Cardiac fibroblast (primary cell): ENCODE measurements around the gene PDXP.

Source experiments
- DNase-seq, 2 donors: peaks; one replicate each; pipeline versions ENCODE4 v3.0.0 to v3.0.0-alpha.2; 2010; ENCODE audit warnings: low read depth in 2 of 2
- H3K4me3 ChIP-seq, 2 donors: replicated peaks in 1 of 2; 1 replicate in 1 of 2; 2 replicates in 1 of 2; pipeline ENCODE4 v1.5.1; 2011; ENCODE audit warnings: low read depth in 2 of 2, low read length in 2 of 2, mild to moderate bottlenecking in 2 of 2, moderate library complexity in 1 of 2
- CTCF ChIP-seq: IDR thresholded peaks from one replicate; pipeline ENCODE4 v1.5.1; 2011; ENCODE audit warnings: low read depth, mild to moderate bottlenecking, low read length, inconsistent platforms

Gene PDXP

GRCh38 chr22:37681001-37681424, 22.5 kb downstream of the PDXP start:
- no peak for TF ChIP-seq CTCF
- no peak overlapping the region for H3K4me3 ChIP-seq
- peak; percentile 35 to 72 for DNase-seq

DNA sequence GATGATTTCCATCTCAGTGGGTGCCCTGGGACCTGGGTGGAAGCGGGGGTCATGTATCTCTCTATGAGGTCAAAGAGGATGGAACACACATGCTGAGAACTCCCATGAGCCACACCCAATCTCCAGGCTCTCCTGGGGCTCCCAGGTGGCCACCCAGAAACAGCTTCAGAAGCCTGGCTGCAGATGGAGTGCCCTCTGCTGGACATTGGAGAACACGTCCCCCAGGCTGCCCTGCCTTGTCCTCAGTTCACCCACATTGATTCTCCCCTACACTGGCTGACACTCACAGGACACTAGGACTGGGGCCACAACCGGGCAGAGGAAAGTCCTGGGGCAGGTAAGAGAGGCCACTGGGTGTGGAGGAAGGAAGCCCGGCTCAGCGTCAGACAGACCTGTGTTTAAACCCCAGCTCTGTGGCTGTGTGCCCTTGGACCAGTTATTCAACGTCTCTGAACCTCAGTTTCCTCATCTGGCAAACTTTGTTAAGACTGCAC, 23.1 kb downstream of the PDXP start:
- peak; percentile 98 for TF ChIP-seq CTCF
- peak; percentile 84 to 90 for DNase-seq
- H3K4me3 ChIP-seq, result no peak overlapping the region

DNA sequence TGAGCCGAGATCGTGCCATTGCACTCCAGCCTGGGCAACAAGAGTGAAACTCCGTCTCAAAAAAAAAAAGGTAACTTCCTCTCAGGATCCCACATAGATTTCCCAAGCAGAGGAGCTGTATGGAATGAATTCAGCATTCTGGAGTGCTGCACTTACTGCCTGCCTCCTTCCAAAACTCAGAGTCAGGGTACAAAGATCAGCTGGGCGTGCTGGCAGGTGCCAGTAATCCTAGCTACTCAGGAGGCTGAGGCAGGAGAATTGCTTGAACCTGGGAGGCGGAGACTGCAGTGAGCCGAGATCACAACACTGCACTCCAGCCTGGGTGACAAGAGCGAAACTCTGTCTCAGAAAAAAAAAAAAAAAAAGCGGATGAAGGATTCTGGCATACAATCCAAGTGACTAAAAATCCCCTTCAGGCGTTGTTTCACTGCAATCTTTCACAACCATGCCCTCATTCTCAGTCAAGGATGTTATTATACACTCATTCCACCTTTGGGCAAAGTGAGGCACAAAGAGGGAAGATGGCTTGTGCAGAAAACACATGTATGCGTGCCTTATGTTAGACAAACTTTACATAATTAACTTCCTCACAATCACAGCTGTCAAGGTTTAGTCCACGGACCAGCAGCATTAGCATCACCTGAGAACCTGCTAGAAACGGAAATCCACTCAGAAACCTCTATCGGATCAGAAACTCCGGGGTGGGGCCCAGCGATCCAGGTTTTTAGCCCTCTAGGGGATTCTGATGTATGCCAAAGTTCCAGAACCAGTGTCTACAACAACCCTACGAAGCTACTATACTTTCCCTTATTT, 26.5 kb downstream of the PDXP start:
- no peak for DNase-seq
- no peak overlapping the region for H3K4me3 ChIP-seq
- no peak for TF ChIP-seq CTCF

DNA sequence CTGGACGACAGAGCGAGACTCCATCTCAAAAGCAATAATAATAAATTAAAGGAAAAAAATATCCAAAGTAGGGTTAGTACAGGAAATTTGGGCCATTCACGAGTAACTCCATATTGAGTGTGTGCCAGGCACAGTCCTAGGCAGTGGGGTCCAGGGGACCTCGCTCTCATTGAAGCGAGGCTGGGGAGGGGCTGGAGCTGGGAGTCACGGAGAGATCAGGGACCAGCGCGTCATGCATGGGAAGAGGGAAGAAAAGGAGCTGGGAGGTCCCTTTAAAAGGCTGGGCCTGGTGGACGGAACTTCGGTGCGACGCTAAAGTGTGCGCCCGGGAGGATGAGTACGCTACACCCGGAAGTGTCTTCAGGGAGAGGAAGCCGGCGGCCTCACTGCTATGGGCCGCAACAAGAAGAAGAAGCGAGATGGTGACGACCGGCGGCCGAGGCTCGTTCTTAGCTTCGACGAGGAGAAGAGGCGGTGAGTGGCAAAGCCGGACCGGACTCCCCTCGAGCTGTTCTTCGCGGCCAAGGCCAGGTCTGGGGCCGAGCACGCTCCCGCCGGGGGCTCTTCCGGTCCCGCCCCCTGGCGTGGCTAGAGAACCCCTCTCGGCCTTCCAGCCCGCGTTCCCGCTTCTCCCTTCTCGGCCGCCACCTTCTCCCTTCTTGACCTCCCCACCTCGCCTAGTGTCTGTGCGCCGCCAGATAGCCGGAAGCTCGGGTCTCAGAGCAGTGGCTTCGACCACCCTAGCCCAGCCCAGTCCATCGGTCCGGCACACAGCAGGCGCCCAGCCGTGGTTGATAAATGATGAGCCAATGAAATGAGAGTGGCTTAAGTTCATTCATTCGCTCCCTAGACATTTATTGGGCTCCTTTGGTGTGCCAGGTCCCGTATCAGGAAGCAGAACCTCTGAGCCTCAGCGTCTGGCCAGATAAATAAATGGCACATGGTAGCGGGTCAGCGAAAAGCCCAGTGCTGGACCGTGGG, 27.8 kb downstream of the PDXP start, which contains the start of gene NOL12:
Gene NOL12, plus strand, starts transcription at position 342 of the 981 bp plus-strand sequence. Its CDS starts 50 bp downstream, at position 392.
- no peak for TF ChIP-seq CTCF
- DNase-seq, result peak; percentile 91 to 94
- peak within 1 kb of the TSS; percentile 88 to 96 for H3K4me3 ChIP-seq

- H3K4me3 ChIP-seq, result no peak overlapping the region
- no peak for DNase-seq
- TF ChIP-seq CTCF, result no peak
These were observed 31.9 kb downstream of the PDXP start for GRCh38 chr22:37690407-37690806.

DNA sequence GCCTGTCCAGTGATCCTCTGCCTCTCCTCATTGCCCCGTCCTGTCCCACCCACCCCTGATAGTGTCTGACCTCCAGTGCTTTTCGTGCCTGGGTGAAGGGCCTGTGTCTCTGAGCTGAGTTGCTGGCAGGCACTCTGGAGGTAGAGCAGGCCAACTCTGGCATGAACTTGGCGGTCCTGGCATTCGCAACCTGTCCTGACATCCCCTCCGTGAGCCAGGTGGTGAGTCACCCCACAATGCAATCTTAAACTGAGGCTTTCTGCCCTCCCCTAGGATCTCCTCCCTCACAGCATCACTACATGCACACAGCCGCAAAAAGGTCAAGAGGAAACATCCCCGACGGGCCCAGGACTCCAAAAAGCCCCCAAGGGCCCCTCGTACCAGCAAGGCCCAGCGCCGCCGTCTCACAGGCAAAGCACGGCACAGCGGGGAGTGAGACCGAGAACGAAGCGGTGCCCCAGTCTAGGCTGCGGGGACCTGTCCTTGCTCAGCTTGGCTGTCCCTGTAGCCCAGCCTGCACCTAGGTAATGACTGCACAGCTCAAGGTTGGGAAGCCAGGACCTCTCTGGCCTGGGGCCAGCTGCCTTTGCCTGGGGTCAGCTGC, 32.5 kb downstream of the PDXP start:
- H3K4me3 ChIP-seq, result no peak overlapping the region
- DNase-seq, result no peak
- no peak for TF ChIP-seq CTCF
